H1 (cell line): ENCODE measurements around the gene TRIM38.

Source experiments
- ASH2L ChIP-seq: fragments of 200-600, 300-600 bp; sonication (generic); IDR thresholded peaks from one replicate; pipeline ENCODE4 v1.7.1; 2017; ENCODE audit warnings: low read length
- BRCA1 ChIP-seq: IDR thresholded peaks from 2 replicates; pipeline ENCODE4 v1.6.1; 2012; ENCODE audit warnings: low read depth, low read length, improper control_type of control experiment
- CTBP2 ChIP-seq: IDR thresholded peaks from 2 replicates; pipeline ENCODE4 v1.7.0; 2011; ENCODE audit warnings: borderline replicate concordance, mild to moderate bottlenecking, moderate library complexity, mixed read lengths, low read length; ENCODE audit not compliant: insufficient read depth, insufficient read length
- EGR1 ChIP-seq: IDR thresholded peaks from 2 replicates; pipeline ENCODE4 v1.6.1; 2011; ENCODE audit warnings: low read depth, low read length, borderline replicate concordance
- EP300 ChIP-seq, 2 experiments: IDR thresholded peaks; 1 replicate in 1 of 2; 2 replicates in 1 of 2; pipeline ENCODE4 v1.6.1; 2011 to 2012; ENCODE audit warnings: low read depth in 2 of 2, low read length in 2 of 2, mild to moderate bottlenecking in 2 of 2, borderline replicate concordance in 1 of 2, inconsistent platforms in 1 of 2, moderate library complexity in 1 of 2
- POLR2A ChIP-seq, 2 experiments: IDR thresholded peaks; 1 replicate in 1 of 2; 2 replicates in 1 of 2; pipeline ENCODE4 v1.6.1; 2011; ENCODE audit warnings: low read depth in 2 of 2, low read length in 2 of 2, mild to moderate bottlenecking in 2 of 2; ENCODE audit errors: control extremely low read depth in 1 of 2
- RNF2 ChIP-seq: fragments of 200-900, 300-1000 bp; sonication (generic); IDR thresholded peaks from 2 replicates; pipeline ENCODE4 v1.7.1; 2016; ENCODE audit warnings: borderline replicate concordance, low read depth, mild to moderate bottlenecking, antibody characterized with exemption, low read length; ENCODE audit not compliant: poor library complexity, severe bottlenecking; ENCODE audit errors: missing control alignments
- SIN3A ChIP-seq, 2 experiments: IDR thresholded peaks in 1 of 2; conservative IDR thresholded peaks in 1 of 2; 2 replicates each; pipeline ENCODE4 v1.6.1; 2011 to 2012; ENCODE audit warnings: low read length in 2 of 2, improper control_type of control experiment in 1 of 2, low read depth in 1 of 2, mild to moderate bottlenecking in 1 of 2
- USF2 ChIP-seq: IDR thresholded peaks from 2 replicates; pipeline ENCODE4 v1.6.1; 2011; ENCODE audit warnings: low read length, improper control_type of control experiment
- ZNF274 ChIP-seq: IDR thresholded peaks from 2 replicates; pipeline ENCODE4 v1.7.0; 2012; ENCODE audit warnings: low read length, borderline replicate concordance; ENCODE audit errors: extremely low read depth
- TF ChIP-seq, protein P1 (sequence below), 3 experiments: IDR thresholded peaks; 1 replicate in 2 of 3; 2 replicates in 1 of 3; pipeline versions ENCODE4 v1.5.1 to v1.6.1; 2011; ENCODE audit warnings: low read length in 3 of 3, mild to moderate bottlenecking in 3 of 3, inconsistent platforms in 2 of 3, low read depth in 1 of 3, moderate library complexity in 1 of 3; ENCODE audit not compliant: insufficient read depth in 1 of 3; ENCODE audit errors: control extremely low read depth in 1 of 3

DNA sequence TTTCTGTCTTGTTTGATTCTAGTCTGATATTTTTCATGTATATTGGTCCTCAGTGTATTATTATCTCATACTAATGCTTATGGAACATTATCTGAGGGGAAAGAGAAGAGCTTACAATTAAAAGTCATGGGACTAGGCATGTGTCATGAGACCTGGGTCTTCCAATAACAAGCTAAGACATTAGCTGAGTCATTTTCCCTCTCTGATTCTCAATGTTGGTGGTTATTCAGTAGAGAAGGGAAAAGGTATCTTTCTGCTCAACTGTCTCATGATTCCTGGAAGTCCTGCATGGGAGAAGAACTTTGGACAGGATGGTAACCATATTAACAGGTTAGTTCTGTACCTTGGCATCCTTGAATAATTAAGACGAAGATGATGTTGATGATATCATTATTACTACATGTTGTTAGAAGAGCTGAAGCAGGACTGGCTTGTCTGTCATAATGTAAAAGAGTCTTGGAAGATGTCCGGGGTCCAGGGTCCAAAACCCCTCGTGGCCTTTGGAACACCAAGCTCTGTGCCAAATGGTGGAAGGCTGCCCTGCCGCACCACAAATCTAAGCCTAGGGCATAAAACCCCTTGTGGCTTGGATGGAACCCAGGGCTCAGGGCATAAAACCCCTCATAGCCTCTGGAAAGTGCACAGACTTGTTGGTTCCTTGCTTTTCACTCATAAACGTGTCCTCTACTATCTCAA is 19.1 kb downstream of the TRIM38 start:
- TF ChIP-seq, protein P1, sequence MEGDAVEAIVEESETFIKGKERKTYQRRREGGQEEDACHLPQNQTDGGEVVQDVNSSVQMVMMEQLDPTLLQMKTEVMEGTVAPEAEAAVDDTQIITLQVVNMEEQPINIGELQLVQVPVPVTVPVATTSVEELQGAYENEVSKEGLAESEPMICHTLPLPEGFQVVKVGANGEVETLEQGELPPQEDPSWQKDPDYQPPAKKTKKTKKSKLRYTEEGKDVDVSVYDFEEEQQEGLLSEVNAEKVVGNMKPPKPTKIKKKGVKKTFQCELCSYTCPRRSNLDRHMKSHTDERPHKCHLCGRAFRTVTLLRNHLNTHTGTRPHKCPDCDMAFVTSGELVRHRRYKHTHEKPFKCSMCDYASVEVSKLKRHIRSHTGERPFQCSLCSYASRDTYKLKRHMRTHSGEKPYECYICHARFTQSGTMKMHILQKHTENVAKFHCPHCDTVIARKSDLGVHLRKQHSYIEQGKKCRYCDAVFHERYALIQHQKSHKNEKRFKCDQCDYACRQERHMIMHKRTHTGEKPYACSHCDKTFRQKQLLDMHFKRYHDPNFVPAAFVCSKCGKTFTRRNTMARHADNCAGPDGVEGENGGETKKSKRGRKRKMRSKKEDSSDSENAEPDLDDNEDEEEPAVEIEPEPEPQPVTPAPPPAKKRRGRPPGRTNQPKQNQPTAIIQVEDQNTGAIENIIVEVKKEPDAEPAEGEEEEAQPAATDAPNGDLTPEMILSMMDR (IDR thresholded peaks at IDR 0.05; ENCODE audit: control extremely low read depth in 1 of 3, insufficient read depth in 1 of 3, low read depth in 1 of 3, low read length in 3 of 3) = no peak
- TF ChIP-seq EP300 (IDR thresholded peaks at IDR 0.05; ENCODE audit: borderline replicate concordance in 1 of 2, low read depth in 2 of 2, low read length in 2 of 2) = no peak
- no peak for TF ChIP-seq EGR1
- TF ChIP-seq USF2 = no peak
- no peak for TF ChIP-seq ASH2L
- no peak for TF ChIP-seq POLR2A (IDR thresholded peaks at IDR 0.05; ENCODE audit: control extremely low read depth in 1 of 2, low read depth in 2 of 2, low read length in 2 of 2)
- no peak for TF ChIP-seq RNF2
- TF ChIP-seq BRCA1 = no peak
- TF ChIP-seq SIN3A (conservative IDR thresholded peaks at IDR 0.05 in 1 of 2, IDR thresholded peaks at IDR 0.05 in 1 of 2; ENCODE audit: low read depth in 1 of 2, low read length in 2 of 2) = no peak
- TF ChIP-seq ZNF274 = no peak
- no peak for TF ChIP-seq CTBP2
